AG10803 (cell line): ENCODE measurements around the gene MANSC1.
A peak's percentile ranks its signal among the peaks of the same experiment; 100 is the strongest.

Experiments
- DNase-seq: peaks from one replicate; pipeline ENCODE4 v3.0.0; 2010; ENCODE audit warnings: low read depth
- H3K4me3 ChIP-seq: 2 replicates; pipeline ENCODE4 v1.5.1; 2011; ENCODE audit warnings: mild to moderate bottlenecking, low read length, control low read depth
- TF ChIP-seq, protein P1 (sequence below): conservative IDR thresholded peaks from 2 replicates; pipeline ENCODE4 v1.5.1; 2011; ENCODE audit warnings: mild to moderate bottlenecking, low read length, control low read depth, inconsistent platforms

MANSC1 gene

DNA sequence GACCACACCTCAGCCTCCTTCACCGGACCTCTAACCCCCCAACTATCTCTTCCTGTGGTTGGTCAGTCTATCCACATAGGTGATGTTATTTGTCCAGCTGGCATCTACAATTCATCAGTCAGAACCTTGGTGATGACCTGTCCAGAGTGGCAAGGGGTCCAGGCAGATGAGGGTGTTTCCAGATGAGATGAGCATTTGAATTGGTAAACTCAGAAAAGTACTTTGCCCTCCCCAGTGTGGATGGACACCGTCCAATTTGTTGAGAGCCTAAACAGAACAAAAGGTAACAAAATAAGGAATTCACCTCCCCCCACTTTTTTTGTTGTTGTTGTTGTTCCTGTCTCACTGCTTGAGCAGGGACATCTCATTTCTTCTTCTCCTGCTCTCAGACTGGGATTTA, 48.9 kb downstream of the MANSC1 start:
- TF ChIP-seq, protein P1, sequence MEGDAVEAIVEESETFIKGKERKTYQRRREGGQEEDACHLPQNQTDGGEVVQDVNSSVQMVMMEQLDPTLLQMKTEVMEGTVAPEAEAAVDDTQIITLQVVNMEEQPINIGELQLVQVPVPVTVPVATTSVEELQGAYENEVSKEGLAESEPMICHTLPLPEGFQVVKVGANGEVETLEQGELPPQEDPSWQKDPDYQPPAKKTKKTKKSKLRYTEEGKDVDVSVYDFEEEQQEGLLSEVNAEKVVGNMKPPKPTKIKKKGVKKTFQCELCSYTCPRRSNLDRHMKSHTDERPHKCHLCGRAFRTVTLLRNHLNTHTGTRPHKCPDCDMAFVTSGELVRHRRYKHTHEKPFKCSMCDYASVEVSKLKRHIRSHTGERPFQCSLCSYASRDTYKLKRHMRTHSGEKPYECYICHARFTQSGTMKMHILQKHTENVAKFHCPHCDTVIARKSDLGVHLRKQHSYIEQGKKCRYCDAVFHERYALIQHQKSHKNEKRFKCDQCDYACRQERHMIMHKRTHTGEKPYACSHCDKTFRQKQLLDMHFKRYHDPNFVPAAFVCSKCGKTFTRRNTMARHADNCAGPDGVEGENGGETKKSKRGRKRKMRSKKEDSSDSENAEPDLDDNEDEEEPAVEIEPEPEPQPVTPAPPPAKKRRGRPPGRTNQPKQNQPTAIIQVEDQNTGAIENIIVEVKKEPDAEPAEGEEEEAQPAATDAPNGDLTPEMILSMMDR = no peak
- H3K4me3 ChIP-seq = no peak overlapping the region
- DNase-seq = no peak

DNA sequence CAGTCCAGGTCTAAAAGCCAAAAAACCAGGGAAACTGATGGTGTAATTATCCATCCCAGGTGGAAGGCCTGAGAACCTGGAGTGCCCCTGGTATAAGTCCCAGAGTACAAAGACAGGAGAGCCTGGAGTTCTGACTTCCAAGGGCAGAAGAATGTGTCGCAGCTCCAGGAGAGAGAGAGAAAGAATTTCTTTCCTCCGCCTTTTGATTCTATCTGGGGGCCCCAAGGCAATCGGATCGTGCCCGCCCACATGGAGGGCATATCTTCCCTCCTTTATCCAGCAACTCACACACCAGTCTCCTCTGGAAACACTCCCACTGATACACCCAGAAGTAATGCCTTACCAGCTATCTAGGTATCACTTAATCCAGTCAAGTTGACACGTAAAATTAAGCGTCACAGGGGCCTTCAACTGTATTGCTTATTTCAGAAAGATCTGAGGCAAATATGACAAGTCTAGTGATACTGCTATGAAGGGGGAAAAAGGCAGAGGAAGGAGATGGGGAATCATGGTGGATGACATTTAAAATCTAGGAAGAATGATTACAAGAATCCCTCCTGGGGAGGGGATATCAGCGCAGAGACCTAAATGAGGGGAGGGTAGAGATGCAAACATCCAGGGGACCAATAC, 52.7 kb downstream of the MANSC1 start:
- H3K4me3 ChIP-seq = no peak overlapping the region
- no peak for DNase-seq
- TF ChIP-seq, protein P1 = no peak

DNA sequence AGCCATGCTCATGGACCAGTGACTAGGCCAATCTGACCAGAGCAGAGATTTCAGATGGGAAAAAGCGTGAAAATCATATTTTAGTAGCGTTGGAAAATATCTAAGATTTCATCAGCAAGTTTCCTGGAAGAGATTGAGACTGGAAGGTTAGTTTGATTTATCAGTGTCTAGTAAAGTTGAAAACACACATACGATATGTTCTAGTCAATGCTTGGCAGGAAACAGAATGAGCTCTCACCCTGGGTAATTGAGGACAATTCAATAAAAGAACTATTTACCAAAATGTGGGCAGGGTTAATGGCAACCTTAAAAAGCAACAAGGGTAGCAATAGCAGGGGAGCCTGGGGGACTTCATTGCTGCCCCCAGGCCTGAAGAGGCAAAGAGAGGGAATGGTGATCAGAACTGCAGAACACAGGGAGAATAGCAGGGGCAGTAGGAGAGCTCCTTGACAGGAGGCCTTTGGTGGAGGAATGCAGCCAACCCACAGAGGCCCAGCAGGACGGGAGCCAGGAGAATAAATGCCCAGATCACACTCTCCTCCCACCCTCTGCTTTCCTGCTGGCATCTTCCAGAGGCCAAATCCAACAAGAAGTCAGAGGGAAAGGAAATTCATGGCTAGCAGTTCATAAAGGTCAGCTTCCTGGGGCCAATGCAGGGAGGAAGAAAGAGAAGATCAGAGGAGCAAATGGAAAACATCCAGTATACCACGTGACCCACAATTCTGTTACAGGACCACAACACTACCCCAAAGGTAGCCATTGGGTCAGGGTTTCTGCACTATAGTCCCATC, 55.6 kb downstream of the MANSC1 start:
- no peak overlapping the region for H3K4me3 ChIP-seq
- peak; percentile 45 for DNase-seq
- TF ChIP-seq, protein P1 = no peak

DNA sequence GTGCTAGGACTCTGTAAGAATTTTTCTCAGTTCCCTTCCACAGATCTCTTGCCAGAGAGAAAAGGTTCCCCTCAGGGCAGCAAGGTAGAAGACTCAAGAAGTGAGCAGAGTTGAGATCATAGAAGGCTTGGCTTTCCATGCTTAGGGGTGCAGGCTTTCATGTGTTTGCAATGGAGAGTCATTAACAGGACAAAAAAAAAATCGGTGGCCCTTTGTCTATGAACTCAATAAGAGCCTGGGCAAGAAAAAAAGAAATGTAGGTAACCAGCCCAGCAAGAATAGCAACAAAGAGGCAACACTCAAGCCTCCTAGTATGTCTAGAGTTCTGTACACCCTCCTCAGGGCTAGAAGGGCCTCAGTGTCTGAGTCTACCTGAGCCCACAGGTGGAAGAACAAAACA, 59.8 kb downstream of the MANSC1 start:
- TF ChIP-seq, protein P1 = no peak
- DNase-seq = no peak
- no peak overlapping the region for H3K4me3 ChIP-seq

DNA sequence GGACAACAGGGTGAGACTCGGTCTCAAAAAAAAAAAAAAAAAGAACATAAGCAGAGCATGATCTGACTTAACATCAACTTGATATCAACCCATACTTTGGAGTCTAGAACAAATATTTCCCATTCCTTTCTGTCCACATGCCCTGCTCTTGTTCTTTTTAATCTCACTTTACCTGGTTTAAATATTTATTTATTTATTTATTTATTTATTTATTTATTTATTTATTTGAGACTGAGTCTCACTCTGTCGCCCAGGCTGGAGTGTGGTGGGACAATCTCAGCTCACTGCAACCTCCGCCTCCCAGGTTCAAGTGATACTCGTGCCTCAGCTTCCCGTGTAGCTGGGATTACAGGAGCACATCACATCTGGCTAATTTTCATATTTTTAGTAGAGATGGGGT, 63.6 kb downstream of the MANSC1 start:
- DNase-seq = no peak
- TF ChIP-seq, protein P1 = no peak
- no peak overlapping the region for H3K4me3 ChIP-seq

DNA sequence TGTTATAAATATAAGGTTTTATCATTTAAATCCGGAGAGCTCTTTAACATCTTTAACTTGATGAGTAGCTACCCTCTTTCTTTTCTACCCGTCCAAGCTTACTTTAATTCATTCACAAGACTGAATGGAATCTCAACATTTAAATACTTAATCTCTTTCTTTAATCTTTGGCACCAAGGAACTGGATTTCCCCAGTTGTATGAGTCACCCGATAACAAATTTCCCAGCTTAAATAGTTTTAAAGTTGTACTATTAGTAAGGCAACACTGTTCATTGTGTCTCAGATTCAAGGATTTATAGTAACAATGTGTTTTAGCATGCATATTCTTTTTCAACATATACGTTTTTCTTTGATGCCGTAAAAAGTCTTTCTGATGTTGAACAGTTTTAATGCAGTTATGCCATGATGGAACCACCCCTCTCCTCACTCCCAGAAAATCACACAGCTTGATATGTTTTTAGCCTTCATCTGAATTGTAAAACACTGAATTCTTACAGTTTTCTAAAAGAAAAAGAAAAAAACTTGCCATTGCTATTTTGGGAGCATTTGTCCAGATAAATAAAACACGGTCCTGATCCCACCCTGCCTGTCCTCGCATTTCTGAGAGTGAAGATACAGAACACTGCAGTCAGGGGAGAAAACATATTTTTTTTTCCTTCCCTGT, 67.1 kb downstream of the MANSC1 start:
- TF ChIP-seq, protein P1 = no peak
- DNase-seq = peak; percentile 51
- no peak overlapping the region for H3K4me3 ChIP-seq
